Stimulated activated CD8-positive, alpha-beta memory T cell treated with anti-CD3 and anti-CD28 coated beads, Interleukin-4, amount 100 ng/mL, for 4 hours (primary cell): ENCODE results near the gene IRX4.

Experiments used
- DNase-seq, 2 donors: peaks; one replicate each; pipeline ENCODE4 v3.0.0-alpha.2; 2020; ENCODE audit warnings: low read depth in 2 of 2, low spot score in 1 of 2

Gene IRX4

GRCh38 chr5:1882337-1883119 lies at the start of gene IRX4:
Gene IRX4, minus strand, starts transcription at chr5:1882925. Its CDS starts 278 bp downstream, at chr5:1882647.
- DNase-seq = no peak

GRCh38 chr5:1931604-1932231 lies 49.0 kb upstream of the IRX4 start:
- no peak for DNase-seq

- no peak for DNase-seq
Measured at GRCh38 chr5:1930880-1931603, 48.3 kb upstream of the IRX4 start.

- DNase-seq = no peak
Measured at GRCh38 chr5:1930501-1930879, 47.8 kb upstream of the IRX4 start.

GRCh38 chr5:1929108-1929991 lies 46.6 kb upstream of the IRX4 start:
- DNase-seq = no peak

GRCh38 chr5:1926471-1927341 lies 44.0 kb upstream of the IRX4 start:
- no peak for DNase-seq

- DNase-seq = no peak
Measured at GRCh38 chr5:1926071-1926440, 43.3 kb upstream of the IRX4 start.

GRCh38 chr5:1925111-1926070 lies 42.7 kb upstream of the IRX4 start:
- DNase-seq = no peak

- DNase-seq = no peak
Measured at GRCh38 chr5:1923766-1924165, 41.0 kb upstream of the IRX4 start.

- DNase-seq = no peak
Measured at GRCh38 chr5:1923341-1923740, 40.6 kb upstream of the IRX4 start.

GRCh38 chr5:1921711-1922110 lies 39.0 kb upstream of the IRX4 start:
- DNase-seq = no peak

GRCh38 chr5:1919750-1920149 lies 37.0 kb upstream of the IRX4 start:
- no peak for DNase-seq

GRCh38 chr5:1919209-1919566 lies 36.5 kb upstream of the IRX4 start:
- DNase-seq = no peak

GRCh38 chr5:1918488-1919208 lies 35.9 kb upstream of the IRX4 start:
- DNase-seq = no peak

- DNase-seq = no peak
Measured at GRCh38 chr5:1917830-1918487, 35.2 kb upstream of the IRX4 start.

GRCh38 chr5:1916041-1917001 lies 33.6 kb upstream of the IRX4 start:
- no peak for DNase-seq

GRCh38 chr5:1915316-1915715 lies 32.6 kb upstream of the IRX4 start:
- no peak for DNase-seq
